HepG2 (cell line): ENCODE results near the gene RFC2. TPM values are rescaled to one million over a fixed set of nuclear protein-coding genes. Genes with fewer than 3 reads are reported as not detected.

ENCODE experiments used
- ATF1 ChIP-seq: IDR thresholded peaks from 2 replicates; pipeline ENCODE4 v1.6.1; 2016; ENCODE audit warnings: mild to moderate bottlenecking, control low read depth
- GABPB1 ChIP-seq: IDR thresholded peaks from 2 replicates; pipeline ENCODE4 v1.6.1; 2016; ENCODE audit warnings: mild to moderate bottlenecking, missing genetic modification reagents, moderate library complexity, missing compliant biosample characterization
- JUNB ChIP-seq: sonication (generic); formaldehyde crosslinking; IDR thresholded peaks from 2 replicates; pipeline ENCODE4 v1.8.0; 2022; ENCODE audit warnings: missing genetic modification reagents, mild to moderate bottlenecking, borderline replicate concordance
- LCORL ChIP-seq, 2 experiments: fragments of 450-650 bp in 1 of 2; sonication (generic) in 1 of 2; formaldehyde crosslinking in 1 of 2; IDR thresholded peaks; 2 replicates each; pipeline versions ENCODE4 v1.5.0 to v1.6.1; 2017 to 2020; ENCODE audit warnings: antibody characterized with exemption in 1 of 2, missing genetic modification reagents in 1 of 2
- SMYD3 ChIP-seq: sonication (generic); formaldehyde crosslinking; IDR thresholded peaks from 2 replicates; pipeline ENCODE4 v1.8.1; 2023; ENCODE audit warnings: mild to moderate bottlenecking, missing genetic modification reagents
- ZNF101 ChIP-seq: sonication (generic); formaldehyde crosslinking; IDR thresholded peaks from 2 replicates; pipeline ENCODE4 v1.4.0; 2020; ENCODE audit warnings: mild to moderate bottlenecking, low read depth, missing genetic modification reagents, borderline replicate concordance
- ZNF891 ChIP-seq: sonication (generic); formaldehyde crosslinking; IDR thresholded peaks from 2 replicates; pipeline ENCODE4 v1.5.0; 2020; ENCODE audit warnings: mild to moderate bottlenecking, missing genetic modification reagents
- polyA plus RNA-seq, 8 experiments: library from polyadenylated mRNA; depleted of rRNA in 3 of 8; stranded (reverse) in 7 of 8; unstranded in 1 of 8; fragments of >200 nt; fragmentation: Illumina TruSeq in 4 of 8; extraction: Trizol in 4 of 8; gene quantifications; 2 replicates each; pipeline versions ENCODE4 v1.2.1 to v1.2.3, GENCODE V29; 2011 to 2016; ENCODE audit warnings: low read depth in 4 of 8, missing spikeins in 1 of 8, mixed read lengths in 1 of 8; ENCODE audit not compliant: insufficient read depth in 1 of 8
- total RNA-seq, 5 experiments: library from RNA; depleted of rRNA; stranded (reverse); fragments of >200 nt; fragmentation: Illumina TruSeq; extraction: Trizol; gene quantifications; 2 replicates each; pipeline ENCODE4 v1.2.3, GENCODE V29; 2016; ENCODE audit warnings: low read depth in 1 of 5
- TF ChIP-seq, protein P1 (sequence below): sonication (generic); formaldehyde crosslinking; IDR thresholded peaks from 2 replicates; pipeline ENCODE4 v1.9.0; 2021; ENCODE audit warnings: missing genetic modification reagents, mild to moderate bottlenecking, borderline replicate concordance
- TF ChIP-seq, protein P2 (sequence below): IDR thresholded peaks from 2 replicates; pipeline ENCODE4 v1.6.1; 2016; ENCODE audit warnings: low read depth, control low read depth
- TF ChIP-seq, protein P3 (sequence below): sonication (generic); formaldehyde crosslinking; conservative IDR thresholded peaks from 2 replicates; pipeline ENCODE4 v1.4.0; 2020; ENCODE audit warnings: missing genetic modification reagents
- TF ChIP-seq, protein P4 (sequence below): sonication (generic); formaldehyde crosslinking; IDR thresholded peaks from 2 replicates; pipeline ENCODE4 v1.9.0; 2021; ENCODE audit warnings: missing genetic modification reagents, borderline replicate concordance
- TF ChIP-seq, protein P5 (sequence below): sonication (generic); formaldehyde crosslinking; IDR thresholded peaks from 2 replicates; pipeline ENCODE4 v1.9.0; 2021; ENCODE audit warnings: mild to moderate bottlenecking, missing genetic modification reagents

Gene RFC2
- total and polyA plus RNA-seq, 2 of the 13 experiments (the other 11 are each of a cell fraction or from before 2014, with no cell fraction given) = 14.6 to 43.5 TPM

DNA sequence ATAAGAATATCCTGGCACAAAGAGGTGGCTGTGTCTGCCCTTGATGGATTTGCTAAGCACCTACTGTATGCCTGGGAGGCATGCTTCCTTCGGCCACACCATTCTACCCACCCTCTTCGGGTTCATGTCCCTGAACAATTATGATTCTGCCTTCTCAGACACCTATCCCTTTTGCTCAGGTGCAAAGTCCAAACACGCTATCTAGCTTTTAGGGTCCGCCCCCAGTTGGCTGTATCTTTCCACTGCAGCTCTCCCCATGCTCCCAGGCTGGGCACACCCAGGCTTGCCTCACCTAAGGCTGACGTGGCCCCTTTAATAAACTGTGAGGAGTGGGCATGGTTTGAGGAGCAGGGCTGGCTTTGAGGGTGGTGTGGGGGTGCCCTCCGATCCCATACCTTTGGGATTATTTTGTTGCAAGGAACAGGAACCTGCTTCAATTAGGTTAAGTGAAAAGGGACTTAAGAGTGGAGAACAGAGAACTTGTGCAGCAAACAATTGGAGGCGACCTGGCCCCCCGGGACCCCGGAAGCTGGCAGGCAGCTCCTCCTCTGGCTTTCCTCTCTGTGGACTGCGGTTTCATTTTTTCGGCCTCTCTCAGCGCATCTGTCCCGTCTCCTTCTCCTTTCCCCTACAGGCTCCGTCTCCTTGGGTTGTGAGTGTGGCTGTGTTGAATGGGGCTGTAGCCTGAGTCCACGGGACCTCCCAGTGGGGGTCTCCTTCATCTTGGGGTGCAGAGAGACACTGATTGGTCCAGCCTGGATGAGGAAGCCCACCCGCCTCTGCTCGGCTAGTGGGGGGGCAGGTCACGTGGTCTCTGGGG, 38.8 kb upstream of the RFC2 start (continued):
- TF ChIP-seq, protein P1, sequence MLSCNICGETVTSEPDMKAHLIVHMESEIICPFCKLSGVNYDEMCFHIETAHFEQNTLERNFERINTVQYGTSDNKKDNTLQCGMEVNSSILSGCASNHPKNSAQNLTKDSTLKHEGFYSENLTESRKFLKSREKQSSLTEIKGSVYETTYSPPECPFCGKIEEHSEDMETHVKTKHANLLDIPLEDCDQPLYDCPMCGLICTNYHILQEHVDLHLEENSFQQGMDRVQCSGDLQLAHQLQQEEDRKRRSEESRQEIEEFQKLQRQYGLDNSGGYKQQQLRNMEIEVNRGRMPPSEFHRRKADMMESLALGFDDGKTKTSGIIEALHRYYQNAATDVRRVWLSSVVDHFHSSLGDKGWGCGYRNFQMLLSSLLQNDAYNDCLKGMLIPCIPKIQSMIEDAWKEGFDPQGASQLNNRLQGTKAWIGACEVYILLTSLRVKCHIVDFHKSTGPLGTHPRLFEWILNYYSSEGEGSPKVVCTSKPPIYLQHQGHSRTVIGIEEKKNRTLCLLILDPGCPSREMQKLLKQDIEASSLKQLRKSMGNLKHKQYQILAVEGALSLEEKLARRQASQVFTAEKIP (CRISPR knock-in tag) = no peak
- no peak for TF ChIP-seq LCORL (IDR thresholded peaks at IDR 0.05)
- peak; percentile 64; the same call in 1 of the 2 replicates for TF ChIP-seq LCORL (CRISPR knock-in tag; IDR thresholded peaks at IDR 0.05)
- no peak for TF ChIP-seq ATF1 (CRISPR knock-in tag)
- TF ChIP-seq, protein P2, sequence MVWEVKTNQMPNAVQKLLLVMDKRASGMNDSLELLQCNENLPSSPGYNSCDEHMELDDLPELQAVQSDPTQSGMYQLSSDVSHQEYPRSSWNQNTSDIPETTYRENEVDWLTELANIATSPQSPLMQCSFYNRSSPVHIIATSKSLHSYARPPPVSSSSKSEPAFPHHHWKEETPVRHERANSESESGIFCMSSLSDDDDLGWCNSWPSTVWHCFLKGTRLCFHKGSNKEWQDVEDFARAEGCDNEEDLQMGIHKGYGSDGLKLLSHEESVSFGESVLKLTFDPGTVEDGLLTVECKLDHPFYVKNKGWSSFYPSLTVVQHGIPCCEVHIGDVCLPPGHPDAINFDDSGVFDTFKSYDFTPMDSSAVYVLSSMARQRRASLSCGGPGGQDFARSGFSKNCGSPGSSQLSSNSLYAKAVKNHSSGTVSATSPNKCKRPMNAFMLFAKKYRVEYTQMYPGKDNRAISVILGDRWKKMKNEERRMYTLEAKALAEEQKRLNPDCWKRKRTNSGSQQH (CRISPR knock-in tag) = no peak; the same call in none of the 2 replicates
- no peak for TF ChIP-seq ZNF891
- TF ChIP-seq, protein P3, sequence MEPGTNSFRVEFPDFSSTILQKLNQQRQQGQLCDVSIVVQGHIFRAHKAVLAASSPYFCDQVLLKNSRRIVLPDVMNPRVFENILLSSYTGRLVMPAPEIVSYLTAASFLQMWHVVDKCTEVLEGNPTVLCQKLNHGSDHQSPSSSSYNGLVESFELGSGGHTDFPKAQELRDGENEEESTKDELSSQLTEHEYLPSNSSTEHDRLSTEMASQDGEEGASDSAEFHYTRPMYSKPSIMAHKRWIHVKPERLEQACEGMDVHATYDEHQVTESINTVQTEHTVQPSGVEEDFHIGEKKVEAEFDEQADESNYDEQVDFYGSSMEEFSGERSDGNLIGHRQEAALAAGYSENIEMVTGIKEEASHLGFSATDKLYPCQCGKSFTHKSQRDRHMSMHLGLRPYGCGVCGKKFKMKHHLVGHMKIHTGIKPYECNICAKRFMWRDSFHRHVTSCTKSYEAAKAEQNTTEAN (CRISPR knock-in tag) = peak; percentile 15; the same call in 1 of the 2 replicates
- TF ChIP-seq, protein P4, sequence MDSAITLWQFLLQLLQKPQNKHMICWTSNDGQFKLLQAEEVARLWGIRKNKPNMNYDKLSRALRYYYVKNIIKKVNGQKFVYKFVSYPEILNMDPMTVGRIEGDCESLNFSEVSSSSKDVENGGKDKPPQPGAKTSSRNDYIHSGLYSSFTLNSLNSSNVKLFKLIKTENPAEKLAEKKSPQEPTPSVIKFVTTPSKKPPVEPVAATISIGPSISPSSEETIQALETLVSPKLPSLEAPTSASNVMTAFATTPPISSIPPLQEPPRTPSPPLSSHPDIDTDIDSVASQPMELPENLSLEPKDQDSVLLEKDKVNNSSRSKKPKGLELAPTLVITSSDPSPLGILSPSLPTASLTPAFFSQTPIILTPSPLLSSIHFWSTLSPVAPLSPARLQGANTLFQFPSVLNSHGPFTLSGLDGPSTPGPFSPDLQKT (CRISPR knock-in tag) = no peak
- no peak for TF ChIP-seq JUNB (CRISPR knock-in tag)
- TF ChIP-seq SMYD3 (CRISPR knock-in tag) = no peak
- TF ChIP-seq, protein P5, sequence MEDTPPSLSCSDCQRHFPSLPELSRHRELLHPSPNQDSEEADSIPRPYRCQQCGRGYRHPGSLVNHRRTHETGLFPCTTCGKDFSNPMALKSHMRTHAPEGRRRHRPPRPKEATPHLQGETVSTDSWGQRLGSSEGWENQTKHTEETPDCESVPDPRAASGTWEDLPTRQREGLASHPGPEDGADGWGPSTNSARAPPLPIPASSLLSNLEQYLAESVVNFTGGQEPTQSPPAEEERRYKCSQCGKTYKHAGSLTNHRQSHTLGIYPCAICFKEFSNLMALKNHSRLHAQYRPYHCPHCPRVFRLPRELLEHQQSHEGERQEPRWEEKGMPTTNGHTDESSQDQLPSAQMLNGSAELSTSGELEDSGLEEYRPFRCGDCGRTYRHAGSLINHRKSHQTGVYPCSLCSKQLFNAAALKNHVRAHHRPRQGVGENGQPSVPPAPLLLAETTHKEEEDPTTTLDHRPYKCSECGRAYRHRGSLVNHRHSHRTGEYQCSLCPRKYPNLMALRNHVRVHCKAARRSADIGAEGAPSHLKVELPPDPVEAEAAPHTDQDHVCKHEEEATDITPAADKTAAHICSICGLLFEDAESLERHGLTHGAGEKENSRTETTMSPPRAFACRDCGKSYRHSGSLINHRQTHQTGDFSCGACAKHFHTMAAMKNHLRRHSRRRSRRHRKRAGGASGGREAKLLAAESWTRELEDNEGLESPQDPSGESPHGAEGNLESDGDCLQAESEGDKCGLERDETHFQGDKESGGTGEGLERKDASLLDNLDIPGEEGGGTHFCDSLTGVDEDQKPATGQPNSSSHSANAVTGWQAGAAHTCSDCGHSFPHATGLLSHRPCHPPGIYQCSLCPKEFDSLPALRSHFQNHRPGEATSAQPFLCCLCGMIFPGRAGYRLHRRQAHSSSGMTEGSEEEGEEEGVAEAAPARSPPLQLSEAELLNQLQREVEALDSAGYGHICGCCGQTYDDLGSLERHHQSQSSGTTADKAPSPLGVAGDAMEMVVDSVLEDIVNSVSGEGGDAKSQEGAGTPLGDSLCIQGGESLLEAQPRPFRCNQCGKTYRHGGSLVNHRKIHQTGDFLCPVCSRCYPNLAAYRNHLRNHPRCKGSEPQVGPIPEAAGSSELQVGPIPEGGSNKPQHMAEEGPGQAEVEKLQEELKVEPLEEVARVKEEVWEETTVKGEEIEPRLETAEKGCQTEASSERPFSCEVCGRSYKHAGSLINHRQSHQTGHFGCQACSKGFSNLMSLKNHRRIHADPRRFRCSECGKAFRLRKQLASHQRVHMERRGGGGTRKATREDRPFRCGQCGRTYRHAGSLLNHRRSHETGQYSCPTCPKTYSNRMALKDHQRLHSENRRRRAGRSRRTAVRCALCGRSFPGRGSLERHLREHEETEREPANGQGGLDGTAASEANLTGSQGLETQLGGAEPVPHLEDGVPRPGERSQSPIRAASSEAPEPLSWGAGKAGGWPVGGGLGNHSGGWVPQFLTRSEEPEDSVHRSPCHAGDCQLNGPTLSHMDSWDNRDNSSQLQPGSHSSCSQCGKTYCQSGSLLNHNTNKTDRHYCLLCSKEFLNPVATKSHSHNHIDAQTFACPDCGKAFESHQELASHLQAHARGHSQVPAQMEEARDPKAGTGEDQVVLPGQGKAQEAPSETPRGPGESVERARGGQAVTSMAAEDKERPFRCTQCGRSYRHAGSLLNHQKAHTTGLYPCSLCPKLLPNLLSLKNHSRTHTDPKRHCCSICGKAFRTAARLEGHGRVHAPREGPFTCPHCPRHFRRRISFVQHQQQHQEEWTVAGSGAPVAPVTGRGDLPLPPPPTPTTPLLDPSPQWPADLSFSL (CRISPR knock-in tag) = no peak; the same call in 1 of the 2 replicates
- 0 out of 2 replicates have a peak, but pooled peaks have one; percentile 33 for TF ChIP-seq GABPB1
- TF ChIP-seq ZNF101 = no peak
